ENCODE measurements around the gene RAD23A. TPM values are rescaled to one million over a fixed set of nuclear protein-coding genes. Genes with fewer than 3 reads are reported as not detected.
A peak's percentile ranks its signal among the peaks of the same experiment; 100 is the strongest.
"Not testable (repeated sequence)": the region's sequence is repeated elsewhere in the genome, so short reads cannot be mapped to it uniquely, and the experiment has no call there.

RAD23A gene
- total RNA-seq, 2 experiments from 2014 or later: 189 to 190 TPM

DNA sequence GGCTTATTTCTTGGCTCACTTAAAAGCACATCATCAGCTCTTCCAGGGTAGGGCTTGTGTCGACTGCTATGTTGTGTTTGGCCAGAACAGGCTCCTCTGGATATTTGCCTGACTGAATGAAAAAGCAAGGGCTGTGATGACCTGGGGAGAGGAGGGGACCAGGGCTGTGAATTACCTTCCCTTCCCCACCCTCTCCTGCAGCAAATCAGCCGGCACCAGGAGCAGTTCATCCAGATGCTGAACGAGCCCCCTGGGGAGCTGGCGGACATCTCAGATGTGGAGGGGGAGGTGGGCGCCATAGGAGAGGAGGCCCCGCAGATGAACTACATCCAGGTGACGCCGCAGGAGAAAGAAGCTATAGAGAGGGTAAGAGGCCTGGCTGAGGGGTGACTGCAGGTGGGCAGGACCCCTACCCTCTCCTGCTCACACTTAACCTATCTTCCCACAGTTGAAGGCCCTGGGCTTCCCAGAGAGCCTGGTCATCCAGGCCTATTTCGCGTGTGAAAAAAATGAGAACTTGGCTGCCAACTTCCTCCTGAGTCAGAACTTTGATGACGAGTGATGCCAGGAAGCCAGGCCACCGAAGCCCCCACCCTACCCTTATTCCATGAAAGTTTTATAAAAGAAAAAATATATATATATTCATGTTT, 7.0 kb downstream of the RAD23A start:
- ChIA-PET CTCF (interaction anchor here (6.0 kb wide), 1 partner anchor 13 kb away, joined by 51 read pairs; no protein-coding TSS in a partner anchor), POLR2A (interaction anchor here (0.7 to 3.1 kb wide), 5 partner anchors 11 to 79 kb away, joined by 3 to 13 read pairs (median 5); partner anchors contain the start of gene FARSA)
- DNase-seq (no peak), ATAC-seq (no peak)
- no peak for TF ChIP-seq CTCF (IDR thresholded peaks at IDR 0.05)
- Mint-ChIP-seq H3K9me3 (no peaks in the 10 kb centered on the region), H3K27me3 (no peaks in the 10 kb centered on the region), H3K4me1 (ENCODE audit: low read depth) (peaks cover 41% of the 10 kb centered on the region), H3K4me3 (no peak overlapping the region), H3K27ac (peak overlapping the region; percentile 83), H3K36me3 (ENCODE audit: low read depth) (peaks cover 65% of the 10 kb centered on the region)
- intact Hi-C loops (cut with micrococcal nuclease): no loop called here

- DNase-seq (no peak), ATAC-seq (no peak)
- H3K27ac Mint-ChIP-seq: peak overlapping the region; percentile 83
- H3K36me3 Mint-ChIP-seq (ENCODE audit: low read depth): peaks cover 58% of the 10 kb centered on the region
- H3K9me3 Mint-ChIP-seq: no peaks in the 10 kb centered on the region
- POLR2A ChIA-PET: interaction anchor here (1.3 to 3.1 kb wide), 5 partner anchors 11 to 20 kb away, joined by 4 to 13 read pairs (median 8); partner anchors contain the start of gene FARSA
- peaks cover 35% of the 10 kb centered on the region for H3K4me1 Mint-ChIP-seq (ENCODE audit: low read depth)
- TF ChIP-seq CTCF (IDR thresholded peaks at IDR 0.05): no peak
- H3K4me3 Mint-ChIP-seq: no peak overlapping the region
- H3K27me3 Mint-ChIP-seq: no peaks in the 10 kb centered on the region
- intact Hi-C loops (cut with micrococcal nuclease): no loop called here
- CTCF ChIA-PET: interaction anchor here (6.0 kb wide), 1 partner anchor 12 kb away, joined by 51 read pairs; no protein-coding TSS in a partner anchor
Observed at GRCh38 chr19:12953138-12953798, 7.6 kb downstream of the RAD23A start.

GRCh38 chr19:12953799-12954611, 8.3 kb downstream of the RAD23A start:
- H3K36me3 Mint-ChIP-seq (ENCODE audit: low read depth): peaks cover 55% of the 10 kb centered on the region
- CTCF ChIA-PET: interaction anchor here (1.2 to 6.0 kb wide), 2 partner anchors 10 to 11 kb away, joined by 3 to 51 read pairs; no protein-coding TSS in a partner anchor
- intact Hi-C loops (cut with micrococcal nuclease): no loop called here
- H3K4me1 Mint-ChIP-seq (ENCODE audit: low read depth): peaks cover 32% of the 10 kb centered on the region
- peak overlapping the region; percentile 78 for H3K4me3 Mint-ChIP-seq
- POLR2A ChIA-PET: interaction anchor here (1.3 to 3.4 kb wide), 5 partner anchors 10 to 16 kb away, joined by 4 to 17 read pairs (median 8); partner anchors contain the start of gene CALR
- H3K27me3 Mint-ChIP-seq: no peaks in the 10 kb centered on the region
- ATAC-seq (peak; percentile 24), DNase-seq (peak; percentile 43)
- TF ChIP-seq CTCF (IDR thresholded peaks at IDR 0.05): no peak
- H3K9me3 Mint-ChIP-seq: no peaks in the 10 kb centered on the region
- H3K27ac Mint-ChIP-seq: peak overlapping the region; percentile 90

- H3K27ac Mint-ChIP-seq: peak overlapping the region; percentile 90
- no peaks in the 10 kb centered on the region for H3K9me3 Mint-ChIP-seq
- peaks cover 52% of the 10 kb centered on the region for H3K36me3 Mint-ChIP-seq (ENCODE audit: low read depth)
- H3K4me3 Mint-ChIP-seq: peak overlapping the region; percentile 78
- intact Hi-C loops (cut with micrococcal nuclease): no loop called here
- CTCF ChIA-PET: interaction anchor here (1.0 to 6.0 kb wide), 4 partner anchors 9 to 107 kb away, joined by 3 to 51 read pairs (median 4); no protein-coding TSS in a partner anchor
- peak; percentile 15 for ATAC-seq
- peaks cover 34% of the 10 kb centered on the region for H3K4me1 Mint-ChIP-seq (ENCODE audit: low read depth)
- no peak for DNase-seq
- no peaks in the 10 kb centered on the region for H3K27me3 Mint-ChIP-seq
- POLR2A ChIA-PET: interaction anchor here (1.4 to 3.5 kb wide), 6 partner anchors 8 to 17 kb away, joined by 4 to 30 read pairs (median 10); partner anchors contain the start of genes CALR and RAD23A
- no peak for TF ChIP-seq CTCF (IDR thresholded peaks at IDR 0.05)
Observed at GRCh38 chr19:12954612-12954962, 8.9 kb downstream of the RAD23A start.

DNA sequence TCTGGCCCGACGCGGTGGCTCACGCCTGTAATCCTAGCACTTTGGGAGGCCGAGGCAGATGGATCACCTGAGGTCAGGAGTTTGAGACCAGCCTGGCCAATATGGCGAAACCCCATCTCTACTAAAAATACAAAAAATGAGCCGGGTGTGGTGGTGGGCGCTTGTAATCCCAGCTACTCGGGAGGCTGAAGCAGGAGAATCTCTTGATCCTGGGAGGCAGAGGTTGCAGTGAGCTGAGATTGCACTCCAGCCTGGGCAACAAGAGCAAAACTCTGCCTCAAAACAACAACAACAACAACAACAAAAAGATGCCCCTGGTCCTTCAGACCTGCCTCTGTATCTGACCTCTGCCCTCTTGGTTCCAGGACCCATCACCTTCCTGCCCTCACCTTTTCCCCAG, 9.9 kb downstream of the RAD23A start:
- Mint-ChIP-seq H3K27ac (peak overlapping the region; percentile 90), H3K4me1 (ENCODE audit: low read depth) (peaks cover 36% of the 10 kb centered on the region), H3K4me3 (peak overlapping the region; percentile 78), H3K36me3 (ENCODE audit: low read depth) (peaks cover 44% of the 10 kb centered on the region)
- DNase-seq; ATAC-seq; intact Hi-C loops (cut with micrococcal nuclease); H3K27me3 Mint-ChIP-seq; H3K9me3 Mint-ChIP-seq: not testable (repeated sequence)
- ChIA-PET POLR2A (interaction anchor here (0.9 to 3.5 kb wide), 7 partner anchors 9 to 39 kb away, joined by 3 to 30 read pairs (median 7); partner anchors contain the start of genes CALR, FARSA and RAD23A), CTCF (interaction anchor here (1.0 to 6.0 kb wide), 5 partner anchors 10 to 106 kb away, joined by 3 to 51 read pairs (median 4); partner anchors contain the start of gene GCDH)

Measured in activated CD8-positive, alpha-beta T cell treated with anti-CD3 and anti-CD28 coated beads for 36 hours (primary cell).